Calu3 (cell line): ENCODE results near the gene C11orf24. TPM values are rescaled to one million over a fixed set of nuclear protein-coding genes. Genes with fewer than 3 reads are reported as not detected.

Experiments used
- BruUV-seq: library from RNA; stranded (reverse); fragments of 400-500 nt; replicated peaks from 2 replicates; lab custom pipeline; 2021; lab: Mats Ljungman, UMichigan
- CTCF ChIA-PET: fragments of 300-600 bp; sonication (Branson Sonifier 250); formaldehyde crosslinking; loops from one replicate; lab custom pipeline; 2022; ENCODE audit warnings: antibody characterized with exemption; lab: Charles Lee
- DNase-seq: peaks from one replicate; pipeline ENCODE4 v3.0.0; 2022
- H3K27ac Mint-ChIP-seq: one replicate; pipeline ENCODE4 v1.8.0; 2022; ENCODE audit warnings: mixed read lengths; ENCODE audit not compliant: unreplicated experiment
- H3K27me3 Mint-ChIP-seq: one replicate; pipeline ENCODE4 v1.8.0; 2022; ENCODE audit warnings: mixed read lengths; ENCODE audit not compliant: unreplicated experiment
- H3K36me3 Mint-ChIP-seq: one replicate; pipeline ENCODE4 v1.8.0; 2022; ENCODE audit warnings: mild to moderate bottlenecking, moderate library complexity, mixed read lengths; ENCODE audit not compliant: insufficient read depth, unreplicated experiment
- H3K4me1 Mint-ChIP-seq: one replicate; pipeline ENCODE4 v1.8.0; 2022; ENCODE audit warnings: mild to moderate bottlenecking, low read depth, mixed read lengths; ENCODE audit not compliant: unreplicated experiment
- H3K4me3 Mint-ChIP-seq: one replicate; pipeline ENCODE4 v1.8.0; 2022; ENCODE audit warnings: mild to moderate bottlenecking, low read depth, moderate library complexity, mixed read lengths; ENCODE audit not compliant: unreplicated experiment
- H3K9me3 Mint-ChIP-seq: one replicate; pipeline ENCODE4 v1.8.0; 2022; ENCODE audit warnings: low read depth, mixed read lengths; ENCODE audit not compliant: unreplicated experiment
- CTCF ChIP-seq: fragments of 200-600 bp; IDR thresholded peaks from one replicate; pipeline ENCODE4 v1.8.0; 2022; ENCODE audit warnings: antibody characterized with exemption; ENCODE audit not compliant: unreplicated experiment
- intact Hi-C: fragments of 100-400 bp; cut with micrococcal nuclease; formaldehyde crosslinking; loops from one replicate; pipeline ENCODE4 v1.10.0; 2022; ENCODE audit not compliant: unreplicated experiment
- total RNA-seq: library from RNA; stranded (reverse); gene quantifications from 2 replicates; pipeline ENCODE4 v1.2.3, GENCODE V29; 2022

C11orf24 gene
- total RNA-seq, 1 experiment from 2014 or later, result 52.3 TPM

GRCh38 chr11:68312117-68312779, 40.5 kb upstream of the C11orf24 start, which contains the start of gene LRP5:
LRP5 (plus strand) TSS chr11:68312591; CDS start chr11:68312715, 124 bp downstream.
- DNase-seq, result peak; percentile 53

DNA sequence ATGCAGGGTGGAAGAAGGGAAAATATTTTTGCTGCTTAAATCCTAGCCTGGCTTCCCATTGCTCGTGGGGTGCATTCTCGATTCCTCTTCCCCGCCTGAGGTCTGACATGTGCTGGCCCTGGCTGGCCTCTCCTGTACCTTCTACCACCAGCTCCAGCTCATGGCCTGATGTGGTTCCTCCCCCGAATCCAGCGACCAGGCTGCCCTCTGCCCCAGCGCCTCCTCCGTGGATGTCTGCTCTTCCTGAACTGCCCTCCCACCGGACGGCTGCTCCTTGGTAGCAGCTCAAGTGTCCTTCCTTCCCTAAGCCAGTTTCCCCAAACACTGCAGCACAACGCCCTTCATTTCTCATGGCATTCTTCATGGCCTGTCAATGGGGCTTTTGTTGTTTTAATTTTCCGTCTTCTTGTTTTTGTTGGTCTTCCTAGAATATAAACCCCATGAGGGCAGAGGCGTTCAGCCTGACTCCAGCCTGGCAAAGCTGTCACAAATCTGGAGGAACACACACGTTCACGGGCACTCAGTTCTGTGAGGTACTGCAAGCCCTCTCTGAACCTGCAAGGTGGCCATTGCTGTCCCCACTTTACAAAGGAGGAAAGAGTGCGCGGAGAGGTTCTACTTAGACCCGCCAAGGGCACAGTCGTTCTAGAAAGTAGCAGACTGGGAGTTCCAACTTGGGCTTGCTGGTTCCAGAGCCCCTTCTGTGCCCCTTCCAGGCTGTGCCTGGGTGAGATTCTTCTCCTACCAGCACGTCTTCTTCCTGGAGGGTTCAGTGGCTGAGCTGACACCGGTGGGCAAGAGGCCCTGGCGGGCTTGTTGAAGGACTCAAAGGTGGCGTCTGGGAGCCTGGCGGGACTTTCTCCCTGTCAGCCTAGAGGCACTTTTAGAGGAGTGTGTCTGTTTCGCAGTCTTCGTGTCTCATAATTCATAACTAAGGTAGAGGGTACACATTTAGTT, 39.7 kb upstream of the C11orf24 start:
- intact Hi-C loops, result loop anchor here (10.0 kb wide), 1 partner anchor 73 kb away; no protein-coding TSS in a partner anchor
- BruUV-seq, result no TSS peak
- H3K27ac Mint-ChIP-seq, result no peak overlapping the region

More at GRCh38 chr11:68312117-68312779, 40.5 kb upstream of the C11orf24 start, which contains the start of gene LRP5:
- Mint-ChIP-seq H3K36me3 (peaks cover 39% of the 10 kb centered on the region), H3K4me1 (peaks cover 51% of the 10 kb centered on the region), H3K27me3 (no peaks in the 10 kb centered on the region), H3K4me3 (peak within 1 kb of the TSS; percentile 98), H3K27ac (peak within 1 kb of the TSS; percentile 95), H3K9me3 (no peaks in the 10 kb centered on the region)
- CTCF ChIA-PET, result no interaction called here
- TF ChIP-seq CTCF, result no peak
- BruUV-seq, result no TSS peak
- intact Hi-C loops, result loop anchor here (10.0 kb wide), 1 partner anchor 73 kb away; no protein-coding TSS in a partner anchor

GRCh38 chr11:68309621-68310185, 37.9 kb upstream of the C11orf24 start:
- Mint-ChIP-seq H3K4me1 (peaks cover 27% of the 10 kb centered on the region), H3K4me3 (no peak overlapping the region), H3K36me3 (peaks cover 27% of the 10 kb centered on the region), H3K27me3 (no peaks in the 10 kb centered on the region), H3K27ac (no peak overlapping the region), H3K9me3 (no peaks in the 10 kb centered on the region)
- no peak for TF ChIP-seq CTCF
- intact Hi-C loops, result loop anchor here (10.0 kb wide), 1 partner anchor 75 kb away; no protein-coding TSS in a partner anchor
- no peak for DNase-seq
- no TSS peak for BruUV-seq
- CTCF ChIA-PET, result interaction anchor here (0.7 kb wide), 1 partner anchor 340 kb away, joined by 4 read pairs; no protein-coding TSS in a partner anchor

More for the DNA sequence above, 39.7 kb upstream of the C11orf24 start:
- Mint-ChIP-seq H3K4me3 (peak overlapping the region; percentile 98), H3K9me3 (no peaks in the 10 kb centered on the region), H3K36me3 (peaks cover 35% of the 10 kb centered on the region), H3K4me1 (peaks cover 43% of the 10 kb centered on the region), H3K27me3 (no peaks in the 10 kb centered on the region)
- CTCF ChIA-PET, result no interaction called here
- no peak for TF ChIP-seq CTCF
- DNase-seq, result no peak

DNA sequence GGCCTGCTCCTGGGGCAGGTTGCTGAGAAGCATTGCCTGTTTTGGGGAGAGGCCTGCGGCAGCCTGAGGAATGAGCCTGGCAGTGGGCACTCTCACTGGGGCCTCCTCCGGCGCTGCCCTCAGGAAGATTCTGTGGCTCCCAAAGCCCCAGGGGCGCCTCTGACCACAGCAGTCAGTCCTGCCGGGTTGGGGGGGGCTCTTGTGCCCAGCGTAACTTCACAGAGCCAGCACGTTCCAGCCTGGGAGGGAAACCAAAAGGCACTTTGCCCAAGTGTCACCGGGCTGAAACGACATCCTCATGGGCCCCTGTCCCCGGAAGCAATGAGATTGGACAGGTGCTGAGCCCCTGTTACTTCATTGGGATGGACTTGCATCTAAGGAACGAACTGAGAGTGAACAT, 36.3 kb upstream of the C11orf24 start:
- peaks cover 10% of the 10 kb centered on the region for H3K36me3 Mint-ChIP-seq
- no peak for TF ChIP-seq CTCF
- peaks cover 2% of the 10 kb centered on the region for H3K9me3 Mint-ChIP-seq
- H3K4me3 Mint-ChIP-seq, result no peak overlapping the region
- H3K4me1 Mint-ChIP-seq, result peaks cover 15% of the 10 kb centered on the region
- H3K27me3 Mint-ChIP-seq, result no peaks in the 10 kb centered on the region
- BruUV-seq, result no TSS peak
- intact Hi-C loops, result no loop called here
- CTCF ChIA-PET, result no interaction called here
- DNase-seq, result no peak
- H3K27ac Mint-ChIP-seq, result no peak overlapping the region
